NT2/D1 (cell line): ENCODE measurements around the gene BPIFB2.
"Not testable (repeated sequence)": the region's sequence is repeated elsewhere in the genome, so short reads cannot be mapped to it uniquely, and the experiment has no call there.

Source experiments
- DNase-seq: peaks from one replicate; pipeline ENCODE4 v3.0.0-alpha.2; 2011; ENCODE audit warnings: low read depth, low spot score
- H3K27me3 ChIP-seq: 2 replicates; pipeline ENCODE4 v1.6.0; 2011; ENCODE audit warnings: mild to moderate bottlenecking; ENCODE audit not compliant: insufficient read length, insufficient read depth
- H3K36me3 ChIP-seq: 2 replicates; pipeline ENCODE4 v1.6.1; 2011; ENCODE audit warnings: mild to moderate bottlenecking, low read length, mixed read lengths; ENCODE audit not compliant: insufficient read depth, insufficient read length
- H3K4me1 ChIP-seq: 2 replicates; pipeline ENCODE4 v1.5.1; 2011; ENCODE audit not compliant: insufficient read depth, insufficient read length
- H3K4me3 ChIP-seq: 2 replicates; pipeline ENCODE4 v1.5.1; 2011; ENCODE audit warnings: low read depth; ENCODE audit not compliant: insufficient read length
- H3K9ac ChIP-seq: 2 replicates; pipeline ENCODE4 v1.6.0; 2011; ENCODE audit warnings: low read depth; ENCODE audit not compliant: insufficient read length
- H3K9me3 ChIP-seq: 2 replicates; pipeline ENCODE4 v1.5.1; 2011; ENCODE audit warnings: mild to moderate bottlenecking, low read length; ENCODE audit not compliant: insufficient read depth
- SUZ12 ChIP-seq: IDR thresholded peaks from 2 replicates; pipeline ENCODE4 v1.6.1; 2011; ENCODE audit not compliant: insufficient read length, insufficient read depth; ENCODE audit errors: extremely low read depth
- YY1 ChIP-seq: IDR thresholded peaks from 2 replicates; pipeline ENCODE4 v1.6.1; 2011; ENCODE audit not compliant: insufficient read length, insufficient read depth
- ZNF274 ChIP-seq: IDR thresholded peaks from 2 replicates; pipeline ENCODE4 v1.6.1; 2011; ENCODE audit warnings: mild to moderate bottlenecking, low read depth, low read length

Gene BPIFB2

DNA sequence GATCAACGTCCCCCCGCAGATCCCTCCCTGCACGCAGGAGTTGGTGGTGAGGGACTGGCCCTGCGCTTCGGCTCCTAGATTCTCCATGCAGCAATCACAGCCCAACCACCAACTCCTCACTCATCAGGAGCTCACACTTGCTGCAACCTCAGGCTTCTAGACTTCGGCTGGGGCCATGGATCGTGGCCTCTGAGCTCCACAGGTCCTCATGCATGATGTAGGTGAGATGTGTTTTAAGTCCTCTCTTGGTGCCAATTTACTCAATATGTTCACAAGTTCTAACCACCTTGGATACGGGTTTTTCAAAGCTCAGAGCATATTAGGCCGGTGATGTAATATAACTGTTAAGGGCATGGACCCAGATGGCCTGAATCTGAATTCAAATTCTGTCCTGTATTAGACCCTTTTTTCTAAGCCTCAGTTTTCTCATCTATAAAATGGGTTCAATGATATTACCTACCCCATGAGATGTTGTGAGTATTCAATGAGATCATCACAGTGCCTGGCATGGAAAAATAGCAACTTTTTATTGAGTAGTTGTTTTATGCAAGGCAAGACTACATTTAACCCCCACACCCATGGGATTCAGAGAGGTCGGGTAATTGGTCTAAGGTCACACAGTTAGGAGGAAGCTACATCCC, 34.3 kb upstream of the BPIFB2 start:
- TF ChIP-seq SUZ12 = no peak
- TF ChIP-seq ZNF274 = no peak
- Histone ChIP-seq H3K4me3 (no peak overlapping the region), H3K36me3 (no peaks in the 10 kb centered on the region), H3K27me3 (no peaks in the 10 kb centered on the region), H3K4me1 (peaks cover 16% of the 10 kb centered on the region), H3K9me3 (no peaks in the 10 kb centered on the region), H3K9ac (peak overlapping the region; percentile 44)
- no peak for DNase-seq

DNA sequence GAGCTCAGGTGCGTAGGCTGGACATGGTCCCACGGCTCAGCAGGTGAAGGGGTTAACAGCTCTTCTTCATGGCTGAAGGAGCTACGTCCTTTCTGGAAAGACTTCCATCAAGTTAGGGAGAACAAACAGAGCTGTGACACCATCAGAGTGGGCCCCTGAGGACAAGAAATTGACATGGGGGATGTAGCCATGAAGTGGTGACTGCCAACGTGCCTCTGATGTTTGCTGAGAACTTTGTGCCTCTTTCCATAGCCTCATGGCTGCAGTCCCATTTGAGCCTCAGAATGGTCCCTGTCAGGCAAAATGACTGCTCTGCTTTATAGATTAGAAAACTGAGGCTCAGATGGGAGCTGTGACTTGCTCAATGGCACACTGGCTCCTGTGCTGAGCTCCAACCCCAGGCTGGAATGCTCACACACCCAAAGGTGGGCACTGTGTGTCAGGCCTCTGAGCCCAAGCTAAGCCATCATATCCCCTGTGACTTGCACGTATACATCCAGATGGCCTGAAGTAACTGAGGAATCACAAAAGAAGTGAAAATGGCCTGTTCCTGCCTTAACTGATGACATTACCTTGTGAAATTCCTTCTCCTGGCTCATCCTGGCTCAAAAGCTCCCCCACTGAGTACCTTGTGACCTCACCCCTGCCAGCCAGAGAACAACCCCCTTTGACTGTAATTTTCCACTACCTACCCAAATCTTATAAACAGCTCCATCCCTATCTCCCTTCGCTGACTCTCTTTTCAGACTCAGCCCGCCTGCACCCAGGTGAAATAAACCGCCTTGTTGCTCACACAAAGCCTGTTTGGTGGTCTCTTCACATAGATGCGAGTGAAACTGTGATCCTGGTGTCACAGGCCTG, 33.1 kb upstream of the BPIFB2 start:
- DNase-seq = not testable (repeated sequence)

DNA sequence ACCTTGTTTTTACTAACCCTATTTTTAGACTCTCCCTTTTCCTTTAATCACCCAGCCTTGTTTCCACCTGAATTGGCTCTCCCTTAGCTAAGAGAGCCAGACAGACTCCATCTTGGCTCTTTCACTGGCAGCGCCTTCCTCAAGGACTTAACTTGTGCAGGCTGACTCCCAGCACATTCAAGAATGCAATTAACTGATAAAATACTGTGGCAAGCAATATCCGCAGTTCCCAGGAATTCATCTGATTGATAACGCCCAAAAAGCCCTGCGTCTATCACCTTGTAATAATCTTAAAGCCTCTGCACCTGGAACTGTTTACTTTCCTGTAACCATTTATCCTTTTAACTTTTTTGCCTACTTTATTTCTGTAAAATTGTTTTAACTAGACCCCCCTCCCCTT, 32.4 kb upstream of the BPIFB2 start:
- H3K27me3 ChIP-seq, DNase-seq, H3K36me3 ChIP-seq, H3K9ac ChIP-seq, H3K9me3 ChIP-seq, H3K4me3 ChIP-seq: not testable (repeated sequence)
- peaks cover 16% of the 10 kb centered on the region for H3K4me1 ChIP-seq

More for the DNA sequence above, 33.1 kb upstream of the BPIFB2 start:
- H3K4me1 ChIP-seq = peaks cover 16% of the 10 kb centered on the region
- H3K27me3 ChIP-seq, H3K4me3 ChIP-seq, H3K9ac ChIP-seq, H3K9me3 ChIP-seq, H3K36me3 ChIP-seq: not testable (repeated sequence)

DNA sequence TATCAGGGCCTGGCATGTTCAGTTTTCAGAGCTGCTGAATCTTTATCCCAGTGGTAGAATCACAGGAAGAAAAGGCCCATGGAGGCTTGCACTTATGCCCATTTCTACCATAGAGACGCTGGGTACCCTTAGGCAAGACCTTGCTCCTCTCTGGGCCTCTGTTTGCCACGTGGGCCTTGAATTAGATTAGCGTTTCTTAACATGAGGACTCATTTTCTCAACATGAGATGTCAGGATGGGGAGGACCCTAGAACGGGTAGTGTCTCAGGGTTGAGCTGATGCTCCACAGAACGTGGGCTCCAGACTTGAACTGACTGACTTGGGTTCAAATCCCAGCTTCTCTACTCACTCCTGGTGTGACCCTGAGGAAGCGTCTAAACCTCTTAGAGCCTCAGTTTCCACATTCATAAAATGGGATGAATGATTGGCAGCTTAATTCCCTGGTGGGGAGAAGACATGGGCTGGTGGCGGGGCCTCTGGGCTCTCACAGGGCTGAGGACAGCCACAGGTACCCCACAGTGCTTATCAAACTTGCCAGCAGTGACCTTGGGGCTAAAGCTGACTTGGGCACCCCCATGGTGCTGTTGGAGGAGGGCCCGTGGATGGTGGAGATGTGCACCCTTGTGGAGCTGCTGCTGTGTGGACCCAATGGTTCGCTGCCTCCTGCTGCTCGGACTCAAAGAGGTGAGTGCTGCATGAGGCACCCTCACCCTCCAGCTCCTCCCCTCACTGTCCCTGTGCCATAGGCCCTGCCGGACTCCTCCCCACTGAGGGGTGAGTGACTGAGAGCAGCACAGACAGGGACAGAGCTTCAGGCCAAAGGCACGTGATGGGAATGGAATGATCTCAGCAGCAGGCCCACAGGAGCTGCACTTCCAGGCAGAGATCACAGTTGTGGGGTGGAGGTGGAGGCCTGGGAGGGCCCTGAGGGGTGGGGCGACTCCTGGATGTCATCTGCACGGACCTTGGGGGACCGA, 31.5 kb upstream of the BPIFB2 start:
- DNase-seq = no peak
- H3K4me1 ChIP-seq = peaks cover 16% of the 10 kb centered on the region
- H3K4me3 ChIP-seq = no peak overlapping the region
- no peaks in the 10 kb centered on the region for H3K36me3 ChIP-seq
- H3K9me3 ChIP-seq = no peaks in the 10 kb centered on the region
- peak overlapping the region; percentile 32 for H3K9ac ChIP-seq
- no peak for TF ChIP-seq SUZ12
- TF ChIP-seq ZNF274 = no peak
- no peak for TF ChIP-seq YY1
- H3K27me3 ChIP-seq = no peaks in the 10 kb centered on the region

DNA sequence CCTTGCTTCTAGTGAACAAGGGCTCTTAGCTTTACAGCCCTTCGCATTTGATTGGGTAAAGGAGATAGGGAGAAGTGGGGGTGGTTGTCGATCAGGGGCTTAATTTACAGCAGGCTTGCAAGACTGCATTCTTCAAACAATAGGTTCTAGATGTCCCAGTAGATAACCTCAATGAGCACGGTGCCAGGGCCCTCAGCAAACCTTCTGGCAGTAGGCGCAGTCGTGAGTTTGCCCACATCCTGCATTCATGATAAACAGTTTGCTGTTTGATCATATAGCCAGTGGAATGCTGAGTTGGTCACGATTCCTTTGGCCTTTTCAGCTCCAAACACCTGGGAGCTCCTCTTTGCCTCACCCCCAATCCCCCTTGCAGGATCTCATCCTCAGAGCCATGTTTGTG, 30.8 kb upstream of the BPIFB2 start:
- Histone ChIP-seq H3K36me3 (no peaks in the 10 kb centered on the region), H3K9ac (peak overlapping the region; percentile 32), H3K27me3 (no peaks in the 10 kb centered on the region), H3K4me3 (no peak overlapping the region), H3K4me1 (peaks cover 16% of the 10 kb centered on the region), H3K9me3 (no peaks in the 10 kb centered on the region)
- no peak for TF ChIP-seq YY1
- no peak for TF ChIP-seq ZNF274
- no peak for TF ChIP-seq SUZ12
- no peak for DNase-seq

DNA sequence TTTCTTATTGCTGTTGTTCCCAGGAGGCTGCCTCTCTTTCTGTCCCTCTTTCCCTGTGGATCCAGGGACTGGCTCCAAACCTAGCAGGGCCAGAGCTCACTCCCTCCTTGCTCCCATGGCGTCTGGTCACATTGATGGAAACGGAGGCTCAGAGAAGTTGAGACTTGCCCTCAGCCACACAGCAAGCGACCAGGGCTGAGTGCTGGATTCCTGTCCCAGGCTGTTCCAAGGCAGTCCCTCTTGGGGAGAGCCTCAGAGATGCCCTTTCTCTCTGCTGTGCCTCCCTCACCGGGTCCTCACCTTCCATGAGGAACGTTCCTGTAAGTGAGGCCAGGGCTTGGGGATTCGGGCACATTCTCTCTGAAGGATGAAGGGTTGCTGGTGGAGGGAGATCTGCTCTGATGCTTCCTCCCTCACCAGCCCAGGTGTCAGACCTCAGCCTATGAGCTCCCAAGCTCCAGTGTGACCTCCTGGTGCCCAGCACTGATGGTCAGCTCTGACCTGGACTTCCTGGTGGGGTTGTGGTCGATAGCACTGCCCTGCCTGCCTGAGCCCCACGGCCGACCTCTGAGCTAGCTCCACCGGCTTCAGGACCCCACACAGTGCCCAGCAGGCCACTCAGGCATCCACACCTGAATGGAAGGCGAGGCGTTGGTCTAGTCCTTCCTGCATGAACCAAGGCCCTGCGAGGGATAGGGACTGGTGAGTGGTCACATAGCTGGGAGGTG, 30.1 kb upstream of the BPIFB2 start:
- Histone ChIP-seq H3K36me3 (no peaks in the 10 kb centered on the region), H3K4me1 (peaks cover 14% of the 10 kb centered on the region), H3K9me3 (no peaks in the 10 kb centered on the region), H3K4me3 (no peak overlapping the region), H3K27me3 (no peaks in the 10 kb centered on the region), H3K9ac (peak overlapping the region; percentile 32)
- DNase-seq = no peak
- no peak for TF ChIP-seq YY1

DNA sequence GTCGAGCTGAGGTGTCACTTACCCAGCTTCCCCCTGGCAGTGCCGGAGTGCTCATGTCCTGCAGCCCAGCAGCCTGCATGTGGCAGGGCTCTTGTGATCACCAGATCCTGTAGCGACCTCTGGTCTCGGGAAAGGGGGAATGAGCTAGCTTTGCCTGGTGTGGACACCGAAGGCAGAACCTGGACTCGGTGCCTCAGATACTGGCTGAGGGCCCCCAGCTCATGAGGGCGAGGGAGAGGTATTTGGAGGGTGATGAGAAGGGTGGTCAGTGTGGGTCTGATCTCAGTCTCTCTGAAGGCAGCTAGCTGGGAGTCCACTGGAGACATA, 29.5 kb upstream of the BPIFB2 start:
- H3K27me3 ChIP-seq = no peaks in the 10 kb centered on the region
- peaks cover 9% of the 10 kb centered on the region for H3K4me1 ChIP-seq

More for the DNA sequence above, 29.5 kb upstream of the BPIFB2 start:
- no peaks in the 10 kb centered on the region for H3K9me3 ChIP-seq
- H3K36me3 ChIP-seq = no peaks in the 10 kb centered on the region
- no peak overlapping the region for H3K4me3 ChIP-seq
- H3K9ac ChIP-seq = no peak overlapping the region
- TF ChIP-seq YY1 = no peak
- TF ChIP-seq SUZ12 = no peak
- no peak for TF ChIP-seq ZNF274
- no peak for DNase-seq
